GM19328 (cell line): ENCODE results near the gene CD72.
"Not testable (repeated sequence)": the region's sequence is repeated elsewhere in the genome, so short reads cannot be mapped to it uniquely, and the experiment has no call there.

ENCODE experiments used
- ATAC-seq: cut with Tn5 transposase; IDR thresholded peaks from one replicate; pipeline ENCODE4 v1.9.1; 2021; ENCODE audit warnings: mild to moderate bottlenecking, moderate library complexity; ENCODE audit not compliant: unreplicated experiment

CD72 gene

GRCh38 chr9:35650341-35651158 lies 32.3 kb upstream of the CD72 start, which contains the start of gene SIT1:
Gene SIT1, minus strand, starts transcription at chr9:35650931. Its CDS starts 78 bp downstream, at chr9:35650853.
- no peak for ATAC-seq

- no peak for ATAC-seq
These were observed 31.5 kb upstream of the CD72 start for GRCh38 chr9:35649431-35650340.

- ATAC-seq = peak; percentile 70
These were observed 28.5 kb upstream of the CD72 start for GRCh38 chr9:35646533-35647265.

- ATAC-seq = no peak
These were observed 27.9 kb upstream of the CD72 start for GRCh38 chr9:35646153-35646532.

- ATAC-seq = not testable (repeated sequence)
These were observed 27.5 kb upstream of the CD72 start for GRCh38 chr9:35645736-35646135.

GRCh38 chr9:35643046-35643445 lies 24.8 kb upstream of the CD72 start:
- no peak for ATAC-seq

GRCh38 chr9:35641478-35641877 lies 23.3 kb upstream of the CD72 start:
- not testable (repeated sequence) for ATAC-seq

- ATAC-seq = not testable (repeated sequence)
These were observed 22.2 kb upstream of the CD72 start for GRCh38 chr9:35640431-35640830.

- ATAC-seq = no peak
These were observed 21.4 kb upstream of the CD72 start for GRCh38 chr9:35639631-35640030.

- ATAC-seq = not testable (repeated sequence)
These were observed 21.0 kb upstream of the CD72 start for GRCh38 chr9:35639225-35639624.

GRCh38 chr9:35638751-35639150 lies 20.5 kb upstream of the CD72 start:
- ATAC-seq = not testable (repeated sequence)

- ATAC-seq = not testable (repeated sequence)
These were observed 19.3 kb upstream of the CD72 start for GRCh38 chr9:35637427-35637955.

GRCh38 chr9:35636877-35637246 lies 18.6 kb upstream of the CD72 start:
- ATAC-seq = not testable (repeated sequence)

GRCh38 chr9:35636135-35636876 lies 18.1 kb upstream of the CD72 start:
- ATAC-seq = no peak

GRCh38 chr9:35635730-35636129 lies 17.5 kb upstream of the CD72 start:
- ATAC-seq = no peak

GRCh38 chr9:35629597-35629996 lies 11.4 kb upstream of the CD72 start:
- ATAC-seq = no peak

- no peak for ATAC-seq
These were observed 10.3 kb upstream of the CD72 start for GRCh38 chr9:35628389-35628991.

- ATAC-seq = no peak
These were observed 9.4 kb upstream of the CD72 start for GRCh38 chr9:35627575-35627974.

- peak; percentile 44 for ATAC-seq
These were observed 1.6 kb upstream of the CD72 start for GRCh38 chr9:35619800-35620158.
